ENCODE data around the gene APBB2. TPM values are rescaled to one million over a fixed set of nuclear protein-coding genes. Genes with fewer than 3 reads are reported as not detected.
A peak's percentile ranks its signal among the peaks of the same experiment; 100 is the strongest.

The APBB2 gene
- total RNA-seq, 4 donors from 2014 or later: 32.4 to 133 (median 92.1) TPM

- TF ChIP-seq CTCF (IDR thresholded peaks at IDR 0.05) (no peak), POLR2A (IDR thresholded peaks at IDR 0.05) (no peak)
- no peak for DNase-seq
- intact Hi-C loops (cut with DNase I; ENCODE audit: low total_unique reads): no loop called here
- H3K36me3 ChIP-seq: no peaks in the 10 kb centered on the region
- H3K9me3 ChIP-seq: no peaks in the 10 kb centered on the region
- H3K4me1 ChIP-seq: no peaks in the 10 kb centered on the region
- H3K27ac ChIP-seq: no peak overlapping the region
- no peak overlapping the region for H3K4me3 ChIP-seq
- H3K27me3 ChIP-seq: no peaks in the 10 kb centered on the region
Measured at GRCh38 chr4:41009411-41009810, 204.9 kb downstream of the APBB2 start.

DNA sequence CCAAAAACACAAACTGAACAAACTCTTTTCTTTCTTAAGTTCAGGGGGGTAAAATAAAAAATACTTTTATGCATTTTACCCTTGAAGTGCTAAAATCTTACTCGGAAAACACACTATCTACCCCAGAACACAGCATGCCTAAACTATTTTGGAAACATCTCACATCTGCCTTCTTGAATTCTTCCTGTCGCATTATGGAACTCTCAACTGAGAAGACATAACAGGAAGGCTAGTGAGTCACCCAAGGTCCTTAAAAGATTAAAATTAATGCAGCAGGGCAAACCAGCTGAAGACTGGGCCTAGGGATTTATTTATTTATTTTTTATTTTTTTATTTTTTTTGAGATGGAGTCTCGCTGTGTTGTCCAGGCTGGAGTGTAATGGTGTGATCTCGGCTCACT, 208.2 kb downstream of the APBB2 start:
- H3K36me3 ChIP-seq: no peaks in the 10 kb centered on the region
- DNase-seq: no peak
- intact Hi-C loops (cut with DNase I; ENCODE audit: low total_unique reads): no loop called here

GRCh38 chr4:41002309-41002708, 212.0 kb downstream of the APBB2 start:
- Histone ChIP-seq H3K27ac (no peak overlapping the region), H3K4me1 (no peaks in the 10 kb centered on the region), H3K4me3 (no peak overlapping the region), H3K9me3 (no peaks in the 10 kb centered on the region), H3K27me3 (no peaks in the 10 kb centered on the region), H3K36me3 (no peaks in the 10 kb centered on the region)
- no peak for DNase-seq
- intact Hi-C loops (cut with DNase I; ENCODE audit: low total_unique reads): no loop called here
- TF ChIP-seq POLR2A (IDR thresholded peaks at IDR 0.05): no peak
- TF ChIP-seq CTCF (IDR thresholded peaks at IDR 0.05): no peak

More for the DNA sequence above, 208.2 kb downstream of the APBB2 start:
- Histone ChIP-seq H3K4me1 (no peaks in the 10 kb centered on the region), H3K27me3 (no peaks in the 10 kb centered on the region), H3K9me3 (no peaks in the 10 kb centered on the region), H3K4me3 (no peak overlapping the region), H3K27ac (no peak overlapping the region)
- TF ChIP-seq CTCF (IDR thresholded peaks at IDR 0.05) (no peak), POLR2A (IDR thresholded peaks at IDR 0.05) (no peak)

DNA sequence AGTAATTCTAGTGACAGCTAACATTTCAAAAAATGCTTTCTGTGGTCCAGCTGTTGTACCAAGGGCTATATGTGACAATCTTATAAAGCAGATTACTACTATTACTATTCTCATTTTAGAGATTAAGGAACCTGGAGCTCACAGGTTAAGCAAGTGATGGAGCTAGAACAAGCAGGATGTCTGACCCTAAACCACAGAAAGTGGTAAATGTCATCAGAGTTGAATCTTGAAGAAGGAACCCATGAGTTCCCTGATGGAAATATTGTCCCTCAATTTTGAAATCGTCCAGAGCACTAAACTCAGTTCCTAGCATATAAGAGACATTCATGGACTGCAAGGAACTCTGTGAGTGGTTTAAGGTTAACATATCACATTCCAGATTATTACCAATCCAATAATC, 214.0 kb downstream of the APBB2 start:
- Histone ChIP-seq H3K9me3 (no peaks in the 10 kb centered on the region), H3K27me3 (no peaks in the 10 kb centered on the region), H3K27ac (no peak overlapping the region), H3K4me1 (no peaks in the 10 kb centered on the region), H3K36me3 (no peaks in the 10 kb centered on the region), H3K4me3 (no peak overlapping the region)
- DNase-seq: no peak
- TF ChIP-seq CTCF (IDR thresholded peaks at IDR 0.05): no peak
- no peak for TF ChIP-seq POLR2A (IDR thresholded peaks at IDR 0.05)
- intact Hi-C loops (cut with DNase I; ENCODE audit: low total_unique reads): no loop called here

DNA sequence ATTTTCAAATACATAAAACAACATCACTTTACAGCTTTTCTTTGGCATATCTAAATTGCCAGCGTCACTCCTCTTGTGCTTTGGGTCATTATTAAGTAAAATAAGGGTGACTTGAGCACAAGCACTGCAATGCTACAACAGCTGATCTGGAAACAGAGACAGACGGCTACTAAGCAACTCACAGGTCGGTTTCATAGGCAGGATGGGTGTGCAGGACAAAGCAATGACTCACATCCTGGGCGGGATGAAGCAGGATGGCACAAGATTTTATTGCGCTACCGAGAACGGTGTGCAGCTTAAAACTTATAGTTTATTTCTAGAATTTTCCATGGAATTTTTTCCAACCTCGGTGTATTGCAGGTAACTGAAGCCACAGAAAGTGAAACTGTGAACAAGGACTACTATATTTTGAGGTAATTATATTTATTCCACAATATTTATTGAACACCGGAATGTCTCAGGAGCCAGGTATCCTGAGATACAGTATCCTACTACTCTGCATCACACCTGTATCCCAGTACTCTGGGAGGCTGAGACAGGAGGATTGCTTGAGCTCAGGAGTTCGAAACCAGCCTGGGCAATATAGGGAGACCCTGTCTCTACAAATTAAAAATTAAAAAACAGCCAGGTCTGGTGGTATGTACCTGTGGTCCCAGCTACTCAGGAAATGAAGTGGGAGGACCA, 215.5 kb downstream of the APBB2 start:
- H3K4me1 ChIP-seq: no peaks in the 10 kb centered on the region
- peak overlapping the region in 1 of 2 donors; percentile 30 for H3K27ac ChIP-seq
- no peaks in the 10 kb centered on the region for H3K27me3 ChIP-seq
- DNase-seq: peak in 1 of 2 donors; percentile 34
- intact Hi-C loops (cut with DNase I; ENCODE audit: low total_unique reads): no loop called here
- no peaks in the 10 kb centered on the region for H3K36me3 ChIP-seq
- TF ChIP-seq CTCF (IDR thresholded peaks at IDR 0.05): no peak
- no peaks in the 10 kb centered on the region for H3K9me3 ChIP-seq
- H3K4me3 ChIP-seq: no peak overlapping the region
